ENCODE results near the gene INSRR.

INSRR gene

GRCh38 chr1:156875341-156875615, 16.4 kb upstream of the INSRR start:
- in situ Hi-C loops (cut with MboI; ENCODE audit: low sequenced_read_pairs) = no loop called here

- in situ Hi-C loops (cut with MboI; ENCODE audit: low sequenced_read_pairs) = no loop called here
Measured at GRCh38 chr1:156874572-156875340, 15.8 kb upstream of the INSRR start.

- in situ Hi-C loops (cut with MboI; ENCODE audit: low sequenced_read_pairs) = no loop called here
Measured at GRCh38 chr1:156874142-156874541, 15.2 kb upstream of the INSRR start.

GRCh38 chr1:156873659-156874058, 14.7 kb upstream of the INSRR start:
- in situ Hi-C loops (cut with MboI; ENCODE audit: low sequenced_read_pairs) = no loop called here

GRCh38 chr1:156869455-156869854, 10.5 kb upstream of the INSRR start:
- in situ Hi-C loops (cut with MboI; ENCODE audit: low sequenced_read_pairs) = no loop called here

GRCh38 chr1:156868341-156868740, 9.4 kb upstream of the INSRR start:
- in situ Hi-C loops (cut with MboI; ENCODE audit: low sequenced_read_pairs) = no loop called here

- in situ Hi-C loops (cut with MboI; ENCODE audit: low sequenced_read_pairs) = no loop called here
Measured at GRCh38 chr1:156866249-156866909, 7.5 kb upstream of the INSRR start.

- in situ Hi-C loops (cut with MboI; ENCODE audit: low sequenced_read_pairs) = no loop called here
Measured at GRCh38 chr1:156865865-156866248, 6.9 kb upstream of the INSRR start.

- in situ Hi-C loops (cut with MboI; ENCODE audit: low sequenced_read_pairs) = no loop called here
Measured at GRCh38 chr1:156865258-156865657, 6.3 kb upstream of the INSRR start.

GRCh38 chr1:156864796-156865195, 5.9 kb upstream of the INSRR start:
- in situ Hi-C loops (cut with MboI; ENCODE audit: low sequenced_read_pairs) = no loop called here

GRCh38 chr1:156863631-156864030, 4.7 kb upstream of the INSRR start:
- in situ Hi-C loops (cut with MboI; ENCODE audit: low sequenced_read_pairs) = no loop called here

- in situ Hi-C loops (cut with MboI; ENCODE audit: low sequenced_read_pairs) = no loop called here
Measured at GRCh38 chr1:156862997-156863599, 4.2 kb upstream of the INSRR start.

GRCh38 chr1:156862584-156862983, 3.7 kb upstream of the INSRR start:
- in situ Hi-C loops (cut with MboI; ENCODE audit: low sequenced_read_pairs) = no loop called here

- in situ Hi-C loops (cut with MboI; ENCODE audit: low sequenced_read_pairs) = no loop called here
Measured at GRCh38 chr1:156860628-156861423, 1.9 kb upstream of the INSRR start, which contains the start of gene NTRK1. Gene NTRK1 (plus strand): TSS chr1:156860865. CDS start chr1:156860935, 70 bp downstream.

- in situ Hi-C loops (cut with MboI; ENCODE audit: low sequenced_read_pairs) = no loop called here
Measured at GRCh38 chr1:156860113-156860627, 1.3 kb upstream of the INSRR start.

- in situ Hi-C loops (cut with MboI; ENCODE audit: low sequenced_read_pairs) = no loop called here
Measured at GRCh38 chr1:156859523-156860112, 701 bp upstream of the INSRR start.

- in situ Hi-C loops (cut with MboI; ENCODE audit: low sequenced_read_pairs) = no loop called here
Measured at GRCh38 chr1:156858555-156858956, 361 bp downstream of the INSRR start.

- in situ Hi-C loops (cut with MboI; ENCODE audit: low sequenced_read_pairs) = no loop called here
Measured at GRCh38 chr1:156857532-156857931, 1.4 kb downstream of the INSRR start.

- in situ Hi-C loops (cut with MboI; ENCODE audit: low sequenced_read_pairs) = no loop called here
Measured at GRCh38 chr1:156856282-156856785, 2.6 kb downstream of the INSRR start.

- in situ Hi-C loops (cut with MboI; ENCODE audit: low sequenced_read_pairs) = no loop called here
Measured at GRCh38 chr1:156854634-156855033, 4.3 kb downstream of the INSRR start.

GRCh38 chr1:156853761-156854160, 5.2 kb downstream of the INSRR start:
- in situ Hi-C loops (cut with MboI; ENCODE audit: low sequenced_read_pairs) = no loop called here

All from HL-60/S4 (cell line).